Suprapubic skin (tissue), 4 donors: ENCODE results near the gene CRPPA. TPM values are rescaled to one million over a fixed set of nuclear protein-coding genes. Genes with fewer than 3 reads are reported as not detected.

Source experiments
- DNase-seq, 2 donors: peaks; one replicate each; pipeline ENCODE4 v3.0.0-alpha.2; 2019; ENCODE audit warnings: low spot score in 2 of 2
- H3K27ac ChIP-seq: fragments of 200-600 bp; sonication (generic); one replicate; pipeline ENCODE4 v1.5.1; 2019
- H3K27me3 ChIP-seq: fragments of 200-600 bp; sonication (generic); one replicate; pipeline ENCODE4 v1.5.1; 2019
- H3K36me3 ChIP-seq: fragments of 200-600 bp; sonication (generic); one replicate; pipeline ENCODE4 v1.5.1; 2019
- H3K4me1 ChIP-seq: fragments of 200-600 bp; sonication (generic); one replicate; pipeline ENCODE4 v1.5.1; 2019
- H3K4me3 ChIP-seq: fragments of 200-600 bp; sonication (generic); one replicate; pipeline ENCODE4 v1.5.1; 2019; ENCODE audit warnings: mild to moderate bottlenecking
- H3K9me3 ChIP-seq: fragments of 200-600 bp; sonication (generic); one replicate; pipeline ENCODE4 v1.5.1; 2019
- CTCF ChIP-seq, 2 donors: fragments of 200-600 bp in 1 of 2; fragments of 450-650 bp in 1 of 2; sonication (generic) in 1 of 2; IDR thresholded peaks; one replicate each; pipeline ENCODE4 v1.5.1; 2016 to 2019; ENCODE audit warnings: antibody characterized with exemption in 2 of 2, mild to moderate bottlenecking in 1 of 2, moderate library complexity in 1 of 2
- EP300 ChIP-seq: sonication (generic); formaldehyde crosslinking; IDR thresholded peaks from one replicate; pipeline ENCODE4 v1.6.1; 2017; ENCODE audit warnings: antibody characterized with exemption
- POLR2A ChIP-seq, 2 donors: fragments of 450-650 bp; IDR thresholded peaks; one replicate each; pipeline ENCODE4 v1.6.1; 2017; ENCODE audit warnings: antibody characterized with exemption in 2 of 2, mild to moderate bottlenecking in 2 of 2, moderate library complexity in 2 of 2
- POLR2AphosphoS5 ChIP-seq, 3 donors: sonication (generic); formaldehyde crosslinking; IDR thresholded peaks; one replicate each; pipeline ENCODE4 v1.6.1; 2017; ENCODE audit warnings: antibody characterized with exemption in 3 of 3
- WGBS: methylation state at CpG from one replicate; pipeline ENCODE4 v1.1.5; 2018; 5-methylcytosine and 5-hydroxymethylcytosine counted together
- total RNA-seq, 4 donors: library from RNA; depleted of rRNA; stranded (reverse); fragments of >200 nt; gene quantifications; one replicate each; pipeline ENCODE4 v1.1.0, GENCODE V29; 2016

CRPPA gene
- total RNA-seq, 4 donors from 2014 or later: 0.95 to 2.0 (median 1.6) TPM

- WGBS: 100% methylated on average over 1 of the region's 1 CpG
- no peaks in the 10 kb centered on the region for H3K9me3 ChIP-seq
- no peak overlapping the region for H3K4me3 ChIP-seq
- no peak overlapping the region for H3K27ac ChIP-seq
- no peaks in the 10 kb centered on the region for H3K27me3 ChIP-seq
- TF ChIP-seq EP300 (no peak), POLR2AphosphoS5 (IDR thresholded peaks at IDR 0.05) (no peak)
- H3K36me3 ChIP-seq: no peaks in the 10 kb centered on the region
- DNase-seq: no peak
- H3K4me1 ChIP-seq: peaks cover 23% of the 10 kb centered on the region
These were observed 2.2 kb downstream of the CRPPA start for GRCh38 chr7:16419126-16419525.

GRCh38 chr7:16417906-16418305, 3.4 kb downstream of the CRPPA start:
- Histone ChIP-seq H3K27me3 (no peaks in the 10 kb centered on the region), H3K36me3 (no peaks in the 10 kb centered on the region), H3K27ac (no peak overlapping the region), H3K4me1 (peaks cover 23% of the 10 kb centered on the region), H3K9me3 (no peaks in the 10 kb centered on the region), H3K4me3 (no peak overlapping the region)
- TF ChIP-seq POLR2AphosphoS5 (IDR thresholded peaks at IDR 0.05) (no peak), POLR2A (IDR thresholded peaks at IDR 0.05) (no peak), CTCF (IDR thresholded peaks at IDR 0.05) (no peak), EP300 (no peak)
- no peak for DNase-seq
- WGBS: 90% methylated on average over 1 of the region's 1 CpG

GRCh38 chr7:16416289-16417282, 4.8 kb downstream of the CRPPA start:
- Histone ChIP-seq H3K9me3 (no peaks in the 10 kb centered on the region), H3K27me3 (no peaks in the 10 kb centered on the region), H3K4me1 (peaks cover 16% of the 10 kb centered on the region), H3K4me3 (no peak overlapping the region), H3K27ac (no peak overlapping the region), H3K36me3 (no peaks in the 10 kb centered on the region)
- 78% methylated on average over 7 of the region's 7 CpGs for WGBS
- no peak for TF ChIP-seq EP300
- TF ChIP-seq POLR2AphosphoS5 (IDR thresholded peaks at IDR 0.05): no peak
- no peak for TF ChIP-seq CTCF (IDR thresholded peaks at IDR 0.05)
- no peak for TF ChIP-seq POLR2A (IDR thresholded peaks at IDR 0.05)
- DNase-seq: no peak

GRCh38 chr7:16412274-16413254, 8.8 kb downstream of the CRPPA start:
- WGBS: 68% methylated on average over 8 of the region's 8 CpGs
- Histone ChIP-seq H3K27me3 (no peaks in the 10 kb centered on the region), H3K4me1 (no peaks in the 10 kb centered on the region), H3K27ac (no peak overlapping the region), H3K4me3 (no peak overlapping the region), H3K36me3 (no peaks in the 10 kb centered on the region), H3K9me3 (no peaks in the 10 kb centered on the region)
- no peak for DNase-seq
- TF ChIP-seq POLR2AphosphoS5 (IDR thresholded peaks at IDR 0.05): no peak
- no peak for TF ChIP-seq CTCF (IDR thresholded peaks at IDR 0.05)
- no peak for TF ChIP-seq POLR2A (IDR thresholded peaks at IDR 0.05)
- no peak for TF ChIP-seq EP300

GRCh38 chr7:16411391-16411790, 9.9 kb downstream of the CRPPA start:
- no peak for DNase-seq
- Histone ChIP-seq H3K4me1 (no peaks in the 10 kb centered on the region), H3K4me3 (no peak overlapping the region), H3K27ac (no peak overlapping the region), H3K9me3 (no peaks in the 10 kb centered on the region), H3K27me3 (no peaks in the 10 kb centered on the region), H3K36me3 (no peaks in the 10 kb centered on the region)
- WGBS: 97% methylated on average over 2 of the region's 2 CpGs
- no peak for TF ChIP-seq POLR2AphosphoS5 (IDR thresholded peaks at IDR 0.05)
- no peak for TF ChIP-seq EP300
- TF ChIP-seq CTCF (IDR thresholded peaks at IDR 0.05): no peak
- no peak for TF ChIP-seq POLR2A (IDR thresholded peaks at IDR 0.05)
